HepG2 (cell line): ENCODE data around the gene SMIM22. TPM values are rescaled to one million over a fixed set of nuclear protein-coding genes. Genes with fewer than 3 reads are reported as not detected.

Experiments used
- EHMT2 ChIP-seq: fragments of 200-600 bp; sonication (generic); IDR thresholded peaks from 2 replicates; pipeline ENCODE4 v1.7.0; 2017; ENCODE audit warnings: antibody characterized with exemption, low read depth, low read length, borderline replicate concordance
- SAP130 ChIP-seq: IDR thresholded peaks from 2 replicates; pipeline ENCODE4 v1.6.1; 2016; ENCODE audit warnings: low read depth
- TCF12 ChIP-seq, 2 experiments: fragments of 450-650 bp in 1 of 2; sonication (generic) in 1 of 2; formaldehyde crosslinking in 1 of 2; IDR thresholded peaks; 2 replicates each; pipeline versions ENCODE4 v1.6.1 to v1.8.0; 2017 to 2022; ENCODE audit warnings: antibody characterized with exemption in 1 of 2, mild to moderate bottlenecking in 1 of 2, missing genetic modification reagents in 1 of 2, moderate library complexity in 1 of 2
- ZFY ChIP-seq: sonication (generic); formaldehyde crosslinking; IDR thresholded peaks from 2 replicates; pipeline ENCODE4 v1.4.0; 2020; ENCODE audit warnings: missing genetic modification reagents
- ZNF317 ChIP-seq: sonication (generic); formaldehyde crosslinking; IDR thresholded peaks from 2 replicates; pipeline ENCODE4 v1.5.0; 2020; ENCODE audit warnings: mild to moderate bottlenecking, missing genetic modification reagents
- ZNF543 ChIP-seq: sonication (generic); formaldehyde crosslinking; IDR thresholded peaks from 2 replicates; pipeline ENCODE4 v1.4.0; 2020; ENCODE audit warnings: mild to moderate bottlenecking, missing genetic modification reagents
- polyA plus RNA-seq, 8 experiments: library from polyadenylated mRNA; depleted of rRNA in 3 of 8; stranded (reverse) in 7 of 8; unstranded in 1 of 8; fragments of >200 nt; fragmentation: Illumina TruSeq in 4 of 8; extraction: Trizol in 4 of 8; gene quantifications; 2 replicates each; pipeline versions ENCODE4 v1.2.1 to v1.2.3, GENCODE V29; 2011 to 2016; ENCODE audit warnings: low read depth in 4 of 8, missing spikeins in 1 of 8, mixed read lengths in 1 of 8; ENCODE audit not compliant: insufficient read depth in 1 of 8
- total RNA-seq, 5 experiments: library from RNA; depleted of rRNA; stranded (reverse); fragments of >200 nt; fragmentation: Illumina TruSeq; extraction: Trizol; gene quantifications; 2 replicates each; pipeline ENCODE4 v1.2.3, GENCODE V29; 2016; ENCODE audit warnings: low read depth in 1 of 5
- TF ChIP-seq, protein P1 (sequence below): IDR thresholded peaks from 2 replicates; pipeline ENCODE4 v1.6.1; 2016; ENCODE audit warnings: missing compliant biosample characterization, missing genetic modification reagents, borderline replicate concordance
- TF ChIP-seq, protein P2 (sequence below): IDR thresholded peaks from 2 replicates; pipeline ENCODE4 v1.6.1; 2018; ENCODE audit warnings: missing genetic modification reagents, mild to moderate bottlenecking, missing compliant biosample characterization
- TF ChIP-seq, protein P3 (sequence below): sonication (generic); formaldehyde crosslinking; IDR thresholded peaks from 2 replicates; pipeline ENCODE4 v1.4.0; 2020; ENCODE audit warnings: mild to moderate bottlenecking, missing genetic modification reagents
- TF ChIP-seq, protein P4 (sequence below): sonication (generic); formaldehyde crosslinking; IDR thresholded peaks from 2 replicates; pipeline ENCODE4 v1.4.0; 2020; ENCODE audit warnings: missing genetic modification reagents, mild to moderate bottlenecking, borderline replicate concordance
- TF ChIP-seq, protein P5 (sequence below): sonication (generic); formaldehyde crosslinking; IDR thresholded peaks from 2 replicates; pipeline ENCODE4 v1.4.0; 2020; ENCODE audit warnings: mild to moderate bottlenecking, missing genetic modification reagents

Gene SMIM22
- total and polyA plus RNA-seq, 2 of the 13 experiments (the other 11 are each of a cell fraction or from before 2014, with no cell fraction given), result not detected

DNA sequence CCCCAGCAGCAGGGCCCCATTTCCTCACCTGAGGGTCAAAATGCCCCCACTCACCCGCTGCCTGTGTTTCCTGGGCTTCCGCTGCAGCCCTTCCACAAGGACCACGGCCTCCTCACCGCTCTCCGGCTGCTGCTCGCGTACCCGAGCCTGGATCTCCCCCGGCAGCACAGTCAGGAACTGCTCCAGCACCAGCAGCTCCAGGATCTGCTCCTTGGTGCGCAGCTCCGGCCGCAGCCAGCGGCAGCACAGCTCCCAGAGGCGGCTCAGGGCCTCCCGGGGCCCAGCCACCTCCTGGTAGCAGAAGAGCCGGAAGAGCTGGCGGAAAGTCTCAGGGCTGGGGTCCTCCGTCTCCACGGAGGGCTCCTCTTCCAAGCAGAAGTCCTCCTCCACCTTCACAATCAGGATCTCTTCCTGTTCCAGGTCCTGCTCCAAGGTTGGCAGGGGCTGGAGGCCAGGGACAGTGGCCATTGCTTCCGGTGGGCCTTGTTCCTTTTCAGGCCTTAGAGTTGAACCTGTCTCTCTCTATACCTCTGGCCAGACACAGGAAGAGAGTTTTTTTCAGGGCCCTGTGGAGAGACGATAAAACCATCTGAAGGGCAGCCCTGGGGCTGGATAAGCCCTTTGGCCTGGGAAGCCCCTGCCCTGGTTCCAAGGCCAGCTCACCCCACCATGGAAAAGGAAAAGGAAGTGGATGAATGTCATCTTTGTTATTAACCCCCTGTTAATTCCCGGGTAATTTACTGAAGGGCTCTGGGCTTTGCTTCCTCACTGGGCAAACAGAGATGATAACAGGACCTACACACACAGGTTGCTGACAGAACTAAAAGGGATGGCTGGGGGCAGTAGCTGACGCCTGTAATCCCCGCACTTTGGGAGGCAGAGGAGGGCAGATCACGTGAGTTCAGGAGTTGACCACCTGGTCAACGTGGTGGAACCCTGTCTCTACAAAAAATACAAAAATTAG, 29.4 kb upstream of the SMIM22 start (continued):
- TF ChIP-seq, protein P1, sequence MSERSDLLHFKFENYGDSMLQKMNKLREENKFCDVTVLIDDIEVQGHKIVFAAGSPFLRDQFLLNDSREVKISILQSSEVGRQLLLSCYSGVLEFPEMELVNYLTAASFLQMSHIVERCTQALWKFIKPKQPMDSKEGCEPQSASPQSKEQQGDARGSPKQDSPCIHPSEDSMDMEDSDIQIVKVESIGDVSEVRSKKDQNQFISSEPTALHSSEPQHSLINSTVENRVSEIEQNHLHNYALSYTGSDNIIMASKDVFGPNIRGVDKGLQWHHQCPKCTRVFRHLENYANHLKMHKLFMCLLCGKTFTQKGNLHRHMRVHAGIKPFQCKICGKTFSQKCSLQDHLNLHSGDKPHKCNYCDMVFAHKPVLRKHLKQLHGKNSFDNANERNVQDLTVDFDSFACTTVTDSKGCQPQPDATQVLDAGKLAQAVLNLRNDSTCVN, result no peak
- TF ChIP-seq, protein P2, sequence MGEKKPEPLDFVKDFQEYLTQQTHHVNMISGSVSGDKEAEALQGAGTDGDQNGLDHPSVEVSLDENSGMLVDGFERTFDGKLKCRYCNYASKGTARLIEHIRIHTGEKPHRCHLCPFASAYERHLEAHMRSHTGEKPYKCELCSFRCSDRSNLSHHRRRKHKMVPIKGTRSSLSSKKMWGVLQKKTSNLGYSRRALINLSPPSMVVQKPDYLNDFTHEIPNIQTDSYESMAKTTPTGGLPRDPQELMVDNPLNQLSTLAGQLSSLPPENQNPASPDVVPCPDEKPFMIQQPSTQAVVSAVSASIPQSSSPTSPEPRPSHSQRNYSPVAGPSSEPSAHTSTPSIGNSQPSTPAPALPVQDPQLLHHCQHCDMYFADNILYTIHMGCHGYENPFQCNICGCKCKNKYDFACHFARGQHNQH, result no peak
- TF ChIP-seq ZFY (CRISPR knock-in tag) (peak; percentile 45), ZNF317 (peak; percentile 37; the same call in 1 of the 2 replicates), TCF12 (IDR thresholded peaks at IDR 0.05) (no peak), TCF12 (CRISPR knock-in tag; IDR thresholded peaks at IDR 0.05) (0 out of 2 replicates have a peak, but pooled peaks have one; percentile 42), SAP130 (peak; percentile 44), EHMT2 (no peak), ZNF543 (no peak)
- TF ChIP-seq, protein P3, sequence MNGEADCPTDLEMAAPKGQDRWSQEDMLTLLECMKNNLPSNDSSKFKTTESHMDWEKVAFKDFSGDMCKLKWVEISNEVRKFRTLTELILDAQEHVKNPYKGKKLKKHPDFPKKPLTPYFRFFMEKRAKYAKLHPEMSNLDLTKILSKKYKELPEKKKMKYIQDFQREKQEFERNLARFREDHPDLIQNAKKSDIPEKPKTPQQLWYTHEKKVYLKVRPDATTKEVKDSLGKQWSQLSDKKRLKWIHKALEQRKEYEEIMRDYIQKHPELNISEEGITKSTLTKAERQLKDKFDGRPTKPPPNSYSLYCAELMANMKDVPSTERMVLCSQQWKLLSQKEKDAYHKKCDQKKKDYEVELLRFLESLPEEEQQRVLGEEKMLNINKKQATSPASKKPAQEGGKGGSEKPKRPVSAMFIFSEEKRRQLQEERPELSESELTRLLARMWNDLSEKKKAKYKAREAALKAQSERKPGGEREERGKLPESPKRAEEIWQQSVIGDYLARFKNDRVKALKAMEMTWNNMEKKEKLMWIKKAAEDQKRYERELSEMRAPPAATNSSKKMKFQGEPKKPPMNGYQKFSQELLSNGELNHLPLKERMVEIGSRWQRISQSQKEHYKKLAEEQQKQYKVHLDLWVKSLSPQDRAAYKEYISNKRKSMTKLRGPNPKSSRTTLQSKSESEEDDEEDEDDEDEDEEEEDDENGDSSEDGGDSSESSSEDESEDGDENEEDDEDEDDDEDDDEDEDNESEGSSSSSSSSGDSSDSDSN (CRISPR knock-in tag), result peak; percentile 18; the same call in 1 of the 2 replicates
- TF ChIP-seq, protein P4, sequence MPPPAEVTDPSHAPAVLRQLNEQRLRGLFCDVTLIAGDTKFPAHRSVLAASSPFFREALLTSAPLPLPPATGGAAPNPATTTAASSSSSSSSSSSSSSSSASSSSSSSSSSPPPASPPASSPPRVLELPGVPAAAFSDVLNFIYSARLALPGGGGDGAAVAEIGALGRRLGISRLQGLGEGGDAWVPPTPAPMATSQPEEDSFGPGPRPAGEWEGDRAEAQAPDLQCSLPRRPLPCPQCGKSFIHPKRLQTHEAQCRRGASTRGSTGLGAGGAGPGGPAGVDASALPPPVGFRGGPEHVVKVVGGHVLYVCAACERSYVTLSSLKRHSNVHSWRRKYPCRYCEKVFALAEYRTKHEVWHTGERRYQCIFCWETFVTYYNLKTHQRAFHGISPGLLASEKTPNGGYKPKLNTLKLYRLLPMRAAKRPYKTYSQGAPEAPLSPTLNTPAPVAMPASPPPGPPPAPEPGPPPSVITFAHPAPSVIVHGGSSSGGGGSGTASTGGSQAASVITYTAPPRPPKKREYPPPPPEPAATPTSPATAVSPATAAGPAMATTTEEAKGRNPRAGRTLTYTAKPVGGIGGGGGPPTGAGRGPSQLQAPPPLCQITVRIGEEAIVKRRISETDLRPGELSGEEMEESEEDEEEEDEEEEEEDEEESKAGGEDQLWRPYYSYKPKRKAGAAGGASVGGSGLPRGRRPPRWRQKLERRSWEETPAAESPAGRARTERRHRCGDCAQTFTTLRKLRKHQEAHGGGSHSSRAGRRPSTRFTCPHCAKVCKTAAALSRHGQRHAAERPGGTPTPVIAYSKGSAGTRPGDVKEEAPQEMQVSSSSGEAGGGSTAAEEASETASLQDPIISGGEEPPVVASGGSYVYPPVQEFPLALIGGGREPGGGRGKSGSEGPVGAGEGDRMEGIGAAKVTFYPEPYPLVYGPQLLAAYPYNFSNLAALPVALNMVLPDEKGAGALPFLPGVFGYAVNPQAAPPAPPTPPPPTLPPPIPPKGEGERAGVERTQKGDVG, result no peak
- TF ChIP-seq, protein P5, sequence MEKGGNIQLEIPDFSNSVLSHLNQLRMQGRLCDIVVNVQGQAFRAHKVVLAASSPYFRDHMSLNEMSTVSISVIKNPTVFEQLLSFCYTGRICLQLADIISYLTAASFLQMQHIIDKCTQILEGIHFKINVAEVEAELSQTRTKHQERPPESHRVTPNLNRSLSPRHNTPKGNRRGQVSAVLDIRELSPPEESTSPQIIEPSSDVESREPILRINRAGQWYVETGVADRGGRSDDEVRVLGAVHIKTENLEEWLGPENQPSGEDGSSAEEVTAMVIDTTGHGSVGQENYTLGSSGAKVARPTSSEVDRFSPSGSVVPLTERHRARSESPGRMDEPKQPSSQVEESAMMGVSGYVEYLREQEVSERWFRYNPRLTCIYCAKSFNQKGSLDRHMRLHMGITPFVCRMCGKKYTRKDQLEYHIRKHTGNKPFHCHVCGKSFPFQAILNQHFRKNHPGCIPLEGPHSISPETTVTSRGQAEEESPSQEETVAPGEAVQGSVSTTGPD, result no peak
